ENCODE results near the gene PFDN2. TPM values are rescaled to one million over a fixed set of nuclear protein-coding genes. Genes with fewer than 3 reads are reported as not detected.

PFDN2 gene
- total RNA-seq, 1 donor from 2014 or later: 90.0 TPM

Other genes with a start within 250 kb of the PFDN2 start
- not detected in 2 replicates for gene ITLN1, start 232.9 kb downstream of the PFDN2 start, total RNA-seq
- gene ITLN2, start 163.2 kb downstream of the PFDN2 start, total RNA-seq: 0.35 TPM in 1 of 2 replicates, not detected in the other
- 3.5 and 6.4 TPM in 2 replicates for gene F11R, start 96.9 kb downstream of the PFDN2 start, total RNA-seq
- gene TSTD1, start 79.1 kb downstream of the PFDN2 start, total RNA-seq: 6.7 and 7.2 TPM in 2 replicates
- gene USF1, start 72.1 kb downstream of the PFDN2 start, total RNA-seq: 87.7 and 89.5 TPM in 2 replicates
- not detected in 2 replicates for gene ARHGAP30, start 48.1 kb downstream of the PFDN2 start, total RNA-seq
- not detected in 2 replicates for gene NECTIN4, start 28.5 kb downstream of the PFDN2 start, total RNA-seq
- gene KLHDC9, start 19.7 kb downstream of the PFDN2 start, total RNA-seq: 8.0 and 9.1 TPM in 2 replicates
- 48.6 and 53.9 TPM in 2 replicates for gene NIT1, start 68 bp upstream of the PFDN2 start, total RNA-seq
- gene DEDD, start 14.6 kb upstream of the PFDN2 start, total RNA-seq: 35.1 and 36.2 TPM in 2 replicates
- 77.2 and 80.9 TPM in 2 replicates for gene UFC1, start 35.9 kb upstream of the PFDN2 start, total RNA-seq
- 41.6 and 45.2 TPM in 2 replicates for gene USP21, start 41.5 kb upstream of the PFDN2 start, total RNA-seq
- gene PPOX, start 48.4 kb upstream of the PFDN2 start, total RNA-seq: 48.3 and 48.6 TPM in 2 replicates
- gene B4GALT3, start 59.5 kb upstream of the PFDN2 start, total RNA-seq: 50.6 and 53.2 TPM in 2 replicates
- gene ADAMTS4, start 81.0 kb upstream of the PFDN2 start, total RNA-seq: 4.6 and 4.8 TPM in 2 replicates
- 106 and 108 TPM in 2 replicates for gene NDUFS2, start 84.3 kb upstream of the PFDN2 start, total RNA-seq
- gene FCER1G, start 97.3 kb upstream of the PFDN2 start, total RNA-seq: 0.93 and 1.6 TPM in 2 replicates
- gene APOA2, start 105.6 kb upstream of the PFDN2 start, total RNA-seq: not detected in 2 replicates
- 17.2 and 17.9 TPM in 2 replicates for gene TOMM40L, start 108.0 kb upstream of the PFDN2 start, total RNA-seq
- not detected in 2 replicates for gene NR1I3, start 120.2 kb upstream of the PFDN2 start, total RNA-seq
- 0.16 and 0.20 TPM in 2 replicates for gene PCP4L1, start 140.7 kb upstream of the PFDN2 start, total RNA-seq
- 50.2 and 51.3 TPM in 2 replicates for gene MPZ, start 191.9 kb upstream of the PFDN2 start, total RNA-seq
- 193 and 200 TPM in 2 replicates for gene SDHC, start 196.3 kb upstream of the PFDN2 start, total RNA-seq
- gene CFAP126, start 249.8 kb upstream of the PFDN2 start, total RNA-seq: not detected in 2 replicates

Measured in neural crest cell (in vitro differentiated cells).